GM18870 (cell line): ENCODE results near the gene INHA.
A peak's percentile ranks its signal among the peaks of the same experiment; 100 is the strongest.

ENCODE experiments used
- ATAC-seq: cut with Tn5 transposase; IDR thresholded peaks from one replicate; pipeline ENCODE4 v1.9.1; 2021; ENCODE audit warnings: moderate library complexity; ENCODE audit not compliant: unreplicated experiment

The INHA gene, protein sequence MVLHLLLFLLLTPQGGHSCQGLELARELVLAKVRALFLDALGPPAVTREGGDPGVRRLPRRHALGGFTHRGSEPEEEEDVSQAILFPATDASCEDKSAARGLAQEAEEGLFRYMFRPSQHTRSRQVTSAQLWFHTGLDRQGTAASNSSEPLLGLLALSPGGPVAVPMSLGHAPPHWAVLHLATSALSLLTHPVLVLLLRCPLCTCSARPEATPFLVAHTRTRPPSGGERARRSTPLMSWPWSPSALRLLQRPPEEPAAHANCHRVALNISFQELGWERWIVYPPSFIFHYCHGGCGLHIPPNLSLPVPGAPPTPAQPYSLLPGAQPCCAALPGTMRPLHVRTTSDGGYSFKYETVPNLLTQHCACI

DNA sequence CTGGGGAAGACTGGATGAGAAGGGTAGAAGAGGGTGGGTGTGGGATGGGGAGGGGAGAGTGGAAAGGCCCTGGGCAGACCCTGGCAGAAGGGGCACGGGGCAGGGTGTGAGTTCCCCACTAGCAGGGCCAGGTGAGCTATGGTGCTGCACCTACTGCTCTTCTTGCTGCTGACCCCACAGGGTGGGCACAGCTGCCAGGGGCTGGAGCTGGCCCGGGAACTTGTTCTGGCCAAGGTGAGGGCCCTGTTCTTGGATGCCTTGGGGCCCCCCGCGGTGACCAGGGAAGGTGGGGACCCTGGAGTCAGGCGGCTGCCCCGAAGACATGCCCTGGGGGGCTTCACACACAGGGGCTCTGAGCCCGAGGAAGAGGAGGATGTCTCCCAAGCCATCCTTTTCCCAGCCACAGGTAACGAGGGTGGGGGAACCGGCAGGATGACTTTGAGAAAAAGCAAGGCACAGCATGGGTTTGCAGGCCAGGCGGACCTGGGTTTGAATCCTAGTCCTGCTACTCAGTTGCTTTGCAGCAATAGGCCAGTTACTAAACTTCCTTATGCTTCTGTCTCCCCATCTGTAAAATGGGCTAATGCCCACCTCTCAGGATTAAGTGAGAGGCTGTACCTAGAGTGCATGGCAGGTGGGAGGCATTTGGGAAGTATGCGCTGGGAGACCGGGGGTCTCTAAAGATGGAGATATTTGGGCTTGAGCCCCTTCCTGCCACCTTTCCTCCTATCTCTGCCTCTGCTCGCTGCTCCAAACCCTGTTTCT, at the start of gene INHA:
Gene INHA, plus strand, starts transcription at position 74 of the 765 bp plus-strand sequence. Its CDS starts 65 bp downstream, at position 139.
- no peak for ATAC-seq

DNA sequence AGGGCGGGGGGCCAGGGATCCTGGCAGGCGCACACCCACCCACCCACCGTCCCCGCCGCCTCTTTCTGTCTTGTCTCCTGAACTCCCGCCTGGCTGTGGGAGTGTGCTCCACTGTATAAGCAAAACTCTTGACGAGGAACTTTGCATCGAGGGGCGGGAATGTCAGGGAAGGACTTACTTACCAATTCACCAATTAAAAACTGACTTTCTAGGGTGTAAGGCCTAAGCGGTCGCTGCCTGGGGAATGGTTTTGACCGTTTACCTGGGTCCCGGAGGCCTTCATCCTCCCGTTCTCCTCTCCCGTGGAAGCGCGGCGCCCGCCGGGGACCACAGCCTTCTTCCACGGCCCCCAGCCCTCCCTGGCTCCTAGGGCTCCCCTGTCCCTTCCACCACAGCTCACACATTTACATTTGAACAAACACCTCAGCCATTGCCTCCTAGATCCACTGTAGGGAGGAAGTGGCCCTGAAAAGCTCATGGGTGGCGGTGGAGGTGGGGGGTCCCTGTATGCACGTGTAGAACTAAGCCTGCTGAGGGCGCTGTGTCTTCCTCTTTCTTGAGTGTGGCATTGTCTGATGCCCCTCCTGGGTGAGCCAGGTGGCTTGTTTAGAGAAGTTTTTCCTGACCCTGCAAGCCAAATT, 49.0 kb upstream of the INHA start:
- ATAC-seq: no peak

DNA sequence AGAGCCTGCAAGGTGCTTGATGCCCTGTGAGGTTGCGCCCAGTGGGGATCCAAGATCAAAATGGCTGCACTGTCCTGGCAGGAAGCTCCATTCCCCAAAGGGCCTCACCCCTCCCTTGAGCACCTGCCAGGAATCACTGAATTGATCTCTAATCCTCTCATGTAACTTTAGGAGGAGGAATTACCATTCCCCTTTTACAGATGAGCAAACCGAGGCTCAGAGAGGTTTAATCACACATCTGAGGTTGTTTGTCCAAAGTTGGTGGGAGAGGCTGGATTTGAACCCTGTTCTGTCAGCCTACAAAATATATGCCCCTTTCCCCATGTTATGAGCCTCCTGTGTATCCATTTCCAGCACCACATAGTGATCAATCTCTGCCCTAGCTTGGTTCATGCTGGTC, 47.3 kb upstream of the INHA start:
- ATAC-seq: no peak

DNA sequence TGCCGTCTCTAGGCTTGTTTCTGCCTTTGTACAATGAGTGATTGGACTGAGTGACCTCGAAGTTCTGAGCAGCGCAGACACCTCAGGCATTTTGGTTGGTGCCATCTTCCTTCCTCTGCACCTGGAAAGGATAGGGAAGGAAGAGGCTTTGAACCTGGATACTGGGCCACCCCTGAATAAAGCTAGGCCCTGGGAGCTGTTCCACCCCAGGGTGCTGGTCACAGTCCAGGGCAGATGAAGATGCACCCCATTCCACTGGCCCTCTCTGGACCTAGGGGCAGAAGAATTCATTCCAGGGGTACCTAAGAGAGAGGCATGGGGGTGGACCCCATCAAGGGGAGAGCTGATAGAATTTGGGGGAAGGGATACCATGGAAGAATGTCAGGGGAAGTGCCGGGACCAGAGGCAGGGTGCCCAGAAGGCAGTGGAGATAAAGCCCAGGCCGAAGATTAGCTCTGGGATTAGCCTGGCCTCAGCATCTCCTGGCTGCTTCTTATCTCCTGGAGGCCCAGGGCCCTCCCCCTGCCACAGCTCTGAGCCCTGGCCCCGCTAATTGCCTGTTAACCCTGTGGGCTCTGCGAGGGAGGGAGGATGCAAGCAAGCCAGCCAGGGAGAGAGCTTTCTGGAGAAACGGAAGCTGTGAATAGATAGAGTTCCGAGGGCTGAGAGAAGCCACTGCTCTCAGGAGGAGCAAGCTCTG, 46.4 kb upstream of the INHA start:
- no peak for ATAC-seq

DNA sequence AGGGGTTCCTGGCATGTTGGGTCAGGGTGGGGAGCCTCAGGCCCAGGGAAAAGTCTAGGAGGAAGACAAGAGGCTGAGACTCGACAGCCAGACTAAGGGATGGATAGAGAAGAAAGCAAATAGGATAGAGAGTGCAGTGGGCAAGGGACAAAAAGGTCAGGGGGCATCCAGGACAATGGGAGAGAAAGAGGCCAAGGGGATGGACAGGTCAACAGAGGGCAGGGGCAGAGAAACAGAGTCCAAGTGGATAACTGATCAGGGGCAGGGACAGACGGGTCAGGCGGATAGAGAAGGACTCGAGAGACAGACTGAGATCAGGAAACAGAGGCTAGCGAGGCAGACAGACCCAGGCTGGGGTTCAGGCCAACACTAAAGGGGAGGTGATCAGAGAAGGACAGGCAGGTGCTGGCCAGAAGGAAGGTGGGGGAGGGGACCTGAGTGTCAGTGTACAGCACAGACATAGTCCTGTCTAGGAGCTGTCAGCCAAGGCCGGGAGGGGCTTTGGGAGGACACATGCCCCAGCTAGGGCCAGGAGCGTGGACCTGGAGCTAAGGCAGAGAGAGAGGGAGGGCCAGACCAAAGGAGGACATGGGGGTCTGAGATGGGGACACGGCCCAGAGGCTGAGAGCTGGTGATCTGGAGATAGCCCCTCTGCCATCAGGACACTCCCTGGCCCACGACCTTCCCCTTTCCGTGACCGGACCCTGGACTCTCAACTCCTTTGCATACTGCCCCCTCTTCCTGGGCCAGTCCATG, 45.6 kb upstream of the INHA start:
- no peak for ATAC-seq

DNA sequence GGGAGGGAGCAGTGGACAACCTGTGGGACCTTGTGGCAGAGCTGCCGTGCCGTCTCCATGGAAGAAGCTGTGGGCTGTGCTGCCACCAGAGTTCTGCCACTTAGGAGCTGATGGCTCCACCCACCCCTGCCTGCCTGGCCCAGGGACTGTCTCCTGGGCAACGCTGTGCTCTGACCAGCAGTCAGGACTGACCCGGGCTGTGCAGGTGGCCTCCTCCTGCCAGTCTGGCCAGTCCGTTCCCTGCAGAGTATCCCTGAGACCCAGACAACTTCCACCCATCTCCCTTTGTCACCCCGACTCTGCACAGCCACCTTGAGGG, 45.1 kb upstream of the INHA start:
- ATAC-seq: no peak

DNA sequence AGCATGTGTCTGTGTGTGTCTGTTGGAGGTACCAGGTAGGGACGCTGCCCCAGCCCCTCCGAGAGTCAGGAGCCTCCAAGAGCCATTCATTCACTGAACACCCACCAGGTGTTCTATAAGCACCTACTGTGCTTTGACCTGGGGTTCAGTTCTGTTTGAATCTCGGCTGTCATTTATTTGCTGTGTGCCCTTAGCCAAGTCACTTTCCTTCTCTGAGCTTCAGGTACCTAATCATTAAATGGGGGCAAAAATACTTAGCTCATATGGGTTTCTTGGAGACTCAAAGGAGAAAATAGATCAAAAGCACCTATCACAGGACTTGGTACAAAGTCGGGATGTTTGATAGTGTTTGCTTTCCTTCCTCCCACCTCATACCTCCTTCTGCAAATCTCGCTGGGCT, 44.6 kb upstream of the INHA start:
- no peak for ATAC-seq

DNA sequence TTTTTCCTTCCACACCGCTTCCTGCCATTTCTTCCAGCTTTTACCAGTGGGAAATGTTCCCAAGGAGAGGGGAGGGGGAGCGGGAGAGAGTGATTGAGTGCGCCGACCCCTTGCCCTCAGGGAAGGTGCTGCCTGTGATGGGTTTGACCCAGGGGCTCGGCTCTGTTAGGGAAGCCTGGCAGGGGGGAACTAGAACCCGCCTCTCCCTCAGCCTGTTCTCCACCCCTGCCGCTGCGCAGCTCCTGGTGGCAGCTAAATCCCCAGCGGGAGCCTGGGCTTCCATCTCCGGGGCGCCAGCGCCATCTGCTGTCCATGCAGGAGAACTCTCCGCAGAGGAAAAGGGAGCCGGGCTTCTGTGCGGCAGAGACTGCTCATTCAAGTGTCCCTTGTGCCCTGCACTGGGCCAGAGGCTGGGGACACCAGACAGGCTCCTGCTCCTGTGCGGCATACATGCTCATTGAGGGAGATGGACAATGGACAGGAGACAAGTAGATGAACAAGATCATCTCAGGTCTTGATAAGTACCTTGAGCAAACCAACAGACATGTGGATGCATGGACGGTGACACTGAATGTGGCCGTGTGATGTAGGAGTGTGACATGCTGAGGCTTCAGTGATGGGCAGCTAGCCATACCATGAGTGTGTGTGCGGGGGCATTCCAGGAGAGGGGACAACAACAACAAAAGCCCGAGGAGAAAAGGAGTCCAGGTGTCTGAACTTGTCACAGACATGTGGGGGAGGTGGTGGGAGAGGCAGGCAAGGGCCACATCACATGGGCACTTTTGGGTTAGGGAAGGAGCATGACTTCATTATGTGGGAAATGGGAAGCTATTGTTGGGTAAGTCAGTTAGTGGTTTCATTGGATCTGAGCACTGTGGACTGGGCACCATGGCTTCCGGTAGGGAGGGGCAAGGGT, 41.8 kb upstream of the INHA start:
- ATAC-seq: peak; percentile 67

DNA sequence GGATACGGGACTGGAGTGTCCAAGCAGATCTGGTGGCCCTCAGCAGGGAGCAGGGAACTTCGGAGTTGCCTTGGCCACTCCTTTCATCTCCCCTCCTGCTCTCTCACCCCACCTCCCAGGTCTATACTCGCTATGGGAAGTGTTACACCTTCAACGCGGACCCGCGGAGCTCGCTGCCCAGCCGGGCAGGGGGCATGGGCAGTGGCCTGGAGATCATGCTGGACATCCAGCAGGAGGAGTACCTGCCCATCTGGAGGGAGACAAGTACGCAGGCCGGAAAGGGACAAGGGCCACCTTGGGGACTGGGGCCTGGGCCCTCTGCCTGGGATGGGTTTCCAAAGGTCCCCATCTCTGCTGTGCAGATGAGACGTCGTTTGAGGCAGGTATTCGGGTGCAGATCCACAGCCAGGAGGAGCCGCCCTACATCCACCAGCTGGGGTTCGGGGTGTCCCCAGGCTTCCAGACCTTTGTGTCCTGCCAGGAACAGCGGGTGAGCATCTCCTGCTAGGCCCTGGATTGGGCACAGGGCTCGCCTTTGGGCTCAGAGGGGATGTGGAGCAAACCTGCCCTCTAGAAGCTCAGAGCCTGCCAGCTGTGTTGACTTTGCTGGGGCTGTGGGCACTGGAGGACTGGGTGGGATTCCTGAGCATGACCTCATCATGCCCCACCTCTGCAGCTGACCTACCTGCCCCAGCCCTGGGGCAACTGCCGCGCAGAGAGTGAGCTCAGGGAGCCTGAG, 40.3 kb upstream of the INHA start:
- no peak for ATAC-seq

DNA sequence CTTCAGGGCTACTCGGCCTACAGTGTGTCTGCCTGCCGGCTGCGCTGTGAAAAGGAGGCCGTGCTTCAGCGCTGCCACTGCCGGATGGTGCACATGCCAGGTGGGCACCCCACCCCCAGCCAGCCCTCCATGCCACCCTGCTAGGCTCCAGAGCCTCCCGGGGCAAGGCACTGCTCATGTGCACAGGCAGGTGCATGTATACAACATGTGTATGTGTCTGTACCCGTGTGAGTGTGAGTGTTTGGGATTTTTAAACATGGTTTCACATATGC, 39.8 kb upstream of the INHA start:
- ATAC-seq: no peak

DNA sequence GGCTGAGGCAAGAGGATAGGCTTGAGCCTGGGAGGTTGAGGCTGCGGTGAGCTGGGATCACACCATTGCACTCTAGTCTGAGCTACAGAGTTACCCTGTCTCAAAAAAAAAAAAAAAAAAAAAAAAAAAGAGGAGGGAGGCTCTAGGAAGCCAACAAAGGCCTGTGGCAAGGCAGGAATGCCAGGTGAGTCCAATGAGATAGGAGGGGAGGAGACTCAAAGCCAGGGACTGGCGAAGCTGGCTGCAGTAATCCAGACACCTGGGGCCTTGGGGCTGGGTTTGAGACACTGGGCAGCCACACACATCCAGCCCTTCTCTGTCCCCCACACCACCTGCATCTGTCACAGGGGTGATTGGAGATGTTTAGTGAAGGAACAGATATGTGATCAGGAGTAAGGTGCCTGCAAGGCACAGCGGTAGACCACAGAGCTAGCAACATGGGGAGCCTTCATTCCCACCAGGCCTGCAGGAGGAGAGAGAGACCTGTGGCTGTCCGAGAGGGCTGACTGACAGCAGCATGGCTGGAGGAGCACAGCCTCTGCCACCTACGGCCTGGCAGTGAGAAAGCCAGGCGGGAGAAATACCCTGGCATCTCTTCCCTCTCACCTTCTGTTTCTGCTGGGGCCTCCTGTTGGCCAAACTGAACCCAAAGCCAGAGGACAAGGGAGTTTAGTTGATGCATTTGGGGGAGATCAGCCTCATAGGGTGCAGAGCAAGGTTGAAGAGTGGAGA, 38.0 kb upstream of the INHA start:
- ATAC-seq: no peak

DNA sequence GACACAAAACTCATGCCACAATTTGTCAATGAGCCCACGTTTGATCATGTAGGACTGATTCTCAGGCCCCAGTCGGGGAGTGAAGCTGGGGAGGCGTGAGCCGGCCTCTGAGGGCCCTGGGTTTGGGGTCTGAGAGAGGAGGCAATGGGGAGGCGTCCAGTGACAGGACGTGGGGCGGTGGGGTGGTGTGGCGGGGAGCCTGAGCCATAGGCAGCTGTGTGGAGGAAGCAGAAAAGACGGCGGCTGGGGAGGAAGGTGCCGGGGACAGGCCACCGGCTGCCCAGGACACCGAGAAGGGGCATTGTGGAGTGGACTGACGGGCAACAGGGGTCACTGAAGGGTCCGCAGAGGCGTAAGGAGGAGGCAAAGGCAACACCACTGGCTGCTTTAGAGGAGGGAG, 35.7 kb upstream of the INHA start:
- no peak for ATAC-seq

DNA sequence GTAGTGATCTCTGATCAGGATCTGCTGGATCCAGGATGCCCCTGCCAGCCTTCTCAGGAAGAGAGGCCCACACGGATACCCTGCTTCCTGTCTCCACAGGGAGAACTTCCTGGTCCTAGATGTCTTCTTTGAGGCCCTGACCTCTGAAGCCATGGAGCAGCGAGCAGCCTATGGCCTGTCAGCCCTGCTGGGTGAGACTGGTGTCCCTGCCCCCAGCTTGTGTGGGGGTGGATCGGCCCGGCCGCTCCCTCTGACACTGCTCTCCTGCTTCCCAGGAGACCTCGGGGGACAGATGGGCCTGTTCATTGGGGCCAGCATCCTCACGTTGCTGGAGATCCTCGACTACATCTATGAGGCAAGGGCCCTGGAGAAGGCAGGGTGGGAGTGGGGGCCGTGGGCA, 35.1 kb upstream of the INHA start:
- ATAC-seq: no peak

DNA sequence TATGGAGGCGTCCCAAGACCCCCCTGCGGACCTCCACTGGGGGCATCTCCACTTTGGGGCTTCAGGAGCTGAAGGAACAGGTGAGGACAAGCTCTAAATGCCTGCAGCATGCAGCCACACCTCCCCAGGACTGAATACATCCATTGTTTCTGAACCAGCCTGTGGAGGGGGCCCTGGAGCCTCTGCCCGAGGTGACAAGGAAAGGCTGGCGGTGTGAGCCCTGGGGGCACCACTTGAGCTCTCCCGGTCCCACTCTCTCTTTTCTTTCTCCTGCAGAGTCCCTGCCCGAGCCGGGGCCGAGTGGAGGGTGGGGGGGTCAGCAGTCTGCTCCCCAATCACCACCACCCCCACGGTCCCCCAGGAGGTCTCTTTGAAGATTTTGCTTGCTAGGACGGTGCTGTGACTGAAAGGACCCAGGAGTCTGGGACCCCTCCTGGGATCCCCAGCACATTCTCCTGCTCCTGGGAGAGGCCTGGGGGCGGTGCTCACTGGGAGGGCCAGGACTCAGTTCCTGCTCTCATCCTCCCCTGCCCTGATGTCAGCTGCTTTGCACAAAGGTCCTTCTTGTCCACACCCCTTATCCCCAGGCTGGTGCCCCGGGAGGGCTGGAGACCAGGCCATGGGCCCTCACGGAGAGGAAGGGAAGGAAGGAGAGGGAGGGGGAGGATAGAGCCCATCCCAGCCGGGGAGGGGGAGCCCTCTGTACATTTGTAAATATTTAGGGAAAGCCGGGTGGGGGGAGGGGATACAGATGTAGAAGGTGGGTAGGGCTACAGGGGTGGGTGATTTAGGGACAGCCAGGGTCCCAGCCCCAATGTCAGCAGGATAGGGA, 34.2 kb upstream of the INHA start:
- no peak for ATAC-seq

DNA sequence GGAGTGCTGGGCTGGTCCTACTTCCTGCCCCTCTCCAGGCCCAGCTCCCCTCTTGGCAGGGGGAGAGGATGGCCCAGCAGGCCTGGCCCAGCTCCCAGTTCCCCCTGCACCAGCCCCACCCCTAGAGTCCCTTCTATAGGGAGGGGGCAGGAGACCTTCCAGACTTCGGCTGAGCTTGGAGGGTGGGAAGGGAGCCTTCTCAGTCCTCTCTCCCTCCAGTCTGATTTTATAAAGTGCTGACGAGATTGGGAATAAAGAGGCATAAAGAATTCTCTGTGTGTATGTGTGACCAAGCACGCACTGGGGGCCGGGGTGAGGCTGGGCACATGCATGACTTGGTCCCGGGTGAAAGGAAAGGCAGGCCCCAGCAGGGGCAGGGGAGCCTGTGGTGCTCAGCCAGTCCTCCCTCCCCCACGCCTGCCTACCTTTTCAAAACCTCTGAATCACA, 33.6 kb upstream of the INHA start:
- no peak for ATAC-seq

DNA sequence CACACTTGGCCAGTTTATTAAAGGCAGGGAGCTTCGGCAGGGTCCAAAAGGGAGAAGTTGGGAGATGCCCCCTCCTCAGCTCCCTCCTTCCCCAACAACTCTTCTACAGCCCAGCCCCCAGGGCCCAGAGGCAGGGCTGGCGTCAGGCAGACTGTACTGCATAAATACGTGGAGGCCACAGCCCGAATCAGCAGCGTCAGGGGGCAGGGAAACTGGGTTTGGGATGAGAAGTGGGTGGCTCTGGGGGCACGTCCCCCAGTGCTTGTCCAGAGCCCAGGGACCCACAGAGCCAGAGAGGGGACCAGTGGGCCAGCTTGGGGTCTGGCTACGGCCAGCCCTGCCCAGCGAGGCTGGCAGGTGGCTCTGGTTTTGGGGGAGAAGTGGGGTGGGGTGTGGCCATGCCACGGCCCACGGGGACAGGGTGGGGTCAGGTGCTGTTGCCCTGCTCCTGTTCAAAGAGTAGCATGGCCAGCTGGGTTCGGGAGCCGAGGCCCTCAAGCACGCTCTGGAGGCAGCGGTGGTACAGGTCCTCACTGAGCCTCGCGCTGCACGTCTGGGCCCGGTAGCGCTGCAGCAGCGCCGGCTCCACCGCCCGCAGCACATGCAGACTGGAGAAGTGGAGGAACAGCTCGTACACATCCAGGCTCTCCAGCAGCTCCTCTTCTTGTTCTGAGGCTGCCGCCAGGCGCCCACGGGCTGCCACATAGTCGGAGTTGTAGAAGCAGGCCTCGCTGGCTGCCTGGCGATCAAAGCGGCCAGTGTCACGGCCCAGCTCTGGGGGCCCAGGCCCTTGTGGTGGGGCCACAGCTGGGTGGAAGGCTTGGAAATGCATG, 32.9 kb upstream of the INHA start:
- ATAC-seq: no peak
